ENCODE data around the gene STT3B. TPM values are rescaled to one million over a fixed set of nuclear protein-coding genes. Genes with fewer than 3 reads are reported as not detected.

The STT3B gene
- total and polyA plus RNA-seq, 12 donors: 37.7 to 113 (median 92.3) TPM

- Histone ChIP-seq H3K4me3 (no peak overlapping the region), H3K27me3 (no peaks in the 10 kb centered on the region), H3K36me3 (peaks cover 0 to 18% (median 0%) of the 10 kb centered on the region in 9 donors), H3K9me3 (no peaks in the 10 kb centered on the region), H3K4me1 (peaks cover 0 to 24% (median 3%) of the 10 kb centered on the region in 9 donors), H3K27ac (no peak overlapping the region)
- DNase-seq (no peak), ATAC-seq (no peak)
- intact Hi-C loops (cut with DNase I): loop anchor here in 8 of 10 donors (5.0 to 10.0 kb wide), 5 partner anchors 66 to 532 kb away; no protein-coding TSS in a partner anchor
- WGBS, 2 donors: 87 to 90% methylated on average over 1 of the region's 1 CpG
- no peak for TF ChIP-seq CTCF (IDR thresholded peaks at IDR 0.05)
These were observed 80.5 kb downstream of the STT3B start for GRCh38 chr3:31613177-31613576.

DNA sequence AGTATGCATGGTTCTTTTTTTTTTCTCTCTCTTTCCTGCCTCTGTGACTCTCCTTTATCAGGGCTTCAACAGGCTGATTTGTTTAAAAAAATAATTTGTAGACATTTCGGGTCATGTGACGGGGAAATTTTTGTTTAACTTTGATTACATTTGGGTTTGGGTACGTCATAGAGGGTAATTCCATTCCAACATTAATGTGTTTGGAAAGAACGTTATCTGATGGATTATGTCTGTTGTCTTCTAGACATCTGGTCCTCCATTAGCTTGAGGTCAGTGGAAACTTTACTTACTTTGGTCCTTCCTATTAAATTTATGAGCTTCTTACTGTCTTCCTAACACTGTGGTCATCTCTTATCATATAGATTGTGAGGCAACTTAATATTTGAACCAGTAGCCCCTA, 80.9 kb downstream of the STT3B start:
- ATAC-seq (no peak), DNase-seq (no peak)
- Histone ChIP-seq H3K9me3 (no peaks in the 10 kb centered on the region), H3K4me1 (peaks cover 0 to 26% (median 3%) of the 10 kb centered on the region in 9 donors), H3K27ac (no peak overlapping the region), H3K4me3 (no peak overlapping the region), H3K27me3 (no peaks in the 10 kb centered on the region), H3K36me3 (peaks cover 0 to 23% (median 4%) of the 10 kb centered on the region in 9 donors)
- 96% methylated on average over 4 of the region's 4 CpGs for WGBS, 2 donors
- no peak for TF ChIP-seq CTCF (IDR thresholded peaks at IDR 0.05)
- intact Hi-C loops (cut with DNase I): loop anchor here in 8 of 10 donors (5.0 to 10.0 kb wide), 5 partner anchors 66 to 531 kb away; no protein-coding TSS in a partner anchor

DNA sequence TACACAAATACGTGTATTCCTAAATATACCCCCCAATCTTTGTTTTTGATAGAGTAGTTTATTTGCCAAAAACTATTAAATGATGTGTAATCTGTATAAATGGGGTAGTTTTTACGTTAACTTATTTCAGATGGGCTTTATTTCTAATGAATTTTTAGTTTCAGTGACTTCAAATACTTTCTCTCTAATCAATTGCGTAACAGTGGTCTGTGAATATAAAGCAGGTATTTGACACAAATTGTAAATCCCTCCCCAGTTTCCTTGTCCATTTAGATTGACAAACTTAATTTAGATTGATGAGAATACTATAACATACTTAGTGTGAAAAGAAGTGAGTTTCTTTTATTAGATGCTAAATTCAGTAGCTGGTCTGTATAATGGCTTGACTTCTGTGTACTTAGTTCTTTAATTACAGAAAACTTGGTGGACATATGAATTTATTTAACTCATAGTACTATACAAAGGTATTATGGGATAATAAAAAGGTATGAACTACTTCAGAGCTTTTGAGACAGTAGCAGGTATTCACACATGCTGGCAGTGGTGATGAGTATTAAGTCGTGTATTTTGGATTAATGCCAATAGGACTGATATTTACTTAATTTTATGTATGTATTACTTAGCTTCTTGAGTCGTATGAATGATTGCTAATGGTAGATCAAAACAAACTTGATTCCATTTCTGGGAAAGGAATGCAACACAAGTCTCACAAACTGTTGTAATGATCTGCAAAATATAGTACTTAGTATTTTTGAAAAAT, 81.6 kb downstream of the STT3B start:
- no peaks in the 10 kb centered on the region for H3K27me3 ChIP-seq
- ATAC-seq (no peak), DNase-seq (no peak)
- H3K9me3 ChIP-seq: no peaks in the 10 kb centered on the region
- H3K4me1 ChIP-seq: peaks cover 0 to 26% (median 3%) of the 10 kb centered on the region in 9 donors
- no peak overlapping the region for H3K27ac ChIP-seq
- WGBS, 2 donors: 77 to 79% methylated on average over 5 of the region's 5 CpGs
- H3K36me3 ChIP-seq: peaks cover 0 to 30% (median 8%) of the 10 kb centered on the region in 9 donors
- TF ChIP-seq CTCF (IDR thresholded peaks at IDR 0.05): no peak
- H3K4me3 ChIP-seq: no peak overlapping the region
- intact Hi-C loops (cut with DNase I): loop anchor here in 8 of 10 donors (5.0 to 10.0 kb wide), 5 partner anchors 67 to 530 kb away; no protein-coding TSS in a partner anchor

DNA sequence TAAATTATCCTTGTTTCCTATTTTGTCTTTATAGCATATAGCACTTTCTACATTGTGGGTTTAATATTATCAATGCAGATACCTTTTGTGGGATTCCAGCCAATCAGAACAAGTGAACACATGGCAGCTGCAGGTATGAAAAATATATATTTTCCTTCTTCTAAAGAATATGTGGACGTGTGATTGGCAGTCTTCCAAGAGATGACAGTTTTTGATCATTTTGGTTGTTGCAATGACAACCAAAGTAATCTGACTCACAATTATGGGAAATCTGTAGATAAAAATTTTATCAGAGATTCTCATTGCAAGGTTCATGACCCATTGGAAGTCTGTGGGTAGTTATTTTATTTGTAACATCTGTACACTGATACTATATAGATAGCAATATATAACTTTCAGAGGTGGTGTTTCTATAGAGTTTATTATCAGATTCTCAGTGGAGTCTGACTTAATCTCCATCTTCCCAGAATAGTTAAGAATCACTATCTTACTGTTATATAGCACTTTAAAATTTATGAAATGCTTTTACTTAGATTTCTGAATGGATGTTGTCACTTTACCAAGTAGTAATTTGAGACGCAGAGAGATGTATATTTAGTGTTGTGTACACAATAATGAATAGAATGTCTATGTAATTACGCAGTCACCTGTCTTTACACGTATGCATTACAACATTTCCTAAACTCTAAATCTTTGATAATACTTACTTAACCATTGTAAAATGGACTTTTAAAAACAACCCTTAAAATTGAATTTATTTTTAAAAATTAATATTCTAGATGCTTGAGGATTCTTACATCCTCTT, 82.5 kb downstream of the STT3B start:
- DNase-seq: no peak
- no peak for TF ChIP-seq CTCF (IDR thresholded peaks at IDR 0.05)
- WGBS, 2 donors: 89 to 90% methylated on average over 4 of the region's 4 CpGs
- Histone ChIP-seq H3K4me1 (peaks cover 0 to 26% (median 3%) of the 10 kb centered on the region in 9 donors), H3K9me3 (no peaks in the 10 kb centered on the region), H3K27me3 (no peaks in the 10 kb centered on the region), H3K27ac (no peak overlapping the region), H3K36me3 (peaks cover 0 to 39% (median 8%) of the 10 kb centered on the region in 9 donors), H3K4me3 (no peak overlapping the region)
- intact Hi-C loops (cut with DNase I): loop anchor here in 4 of 10 donors (10.0 kb wide), 3 partner anchors 150 to 530 kb away; no protein-coding TSS in a partner anchor
- no peak for ATAC-seq
